ENCODE data around the gene HOXA7. TPM values are rescaled to one million over a fixed set of nuclear protein-coding genes. Genes with fewer than 3 reads are reported as not detected.

HOXA7 gene
- total and polyA plus RNA-seq, 7 experiments from 2014 or later: not detected

DNA sequence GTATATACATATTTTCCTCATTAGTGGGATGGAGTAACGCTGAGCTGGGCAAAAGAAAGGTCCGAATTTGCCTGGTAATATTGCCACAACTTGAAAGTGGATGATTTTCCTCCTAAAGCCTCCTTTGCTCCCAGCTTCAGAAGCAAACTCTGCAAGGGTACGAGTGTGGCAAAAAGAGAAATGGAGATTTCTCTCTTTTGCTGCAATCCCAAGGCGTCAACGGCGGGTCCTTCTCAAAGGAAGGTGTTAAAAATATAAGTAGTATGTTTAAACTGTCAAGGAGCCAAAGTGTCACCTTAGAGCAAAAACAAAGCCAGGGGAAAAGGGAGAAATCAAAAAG lies 41.6 kb downstream of the HOXA7 start:
- Mint-ChIP-seq H3K4me3 (no peak overlapping the region), H3K9me3 (no peaks in the 10 kb centered on the region), H3K36me3 (no peaks in the 10 kb centered on the region), H3K27ac (no peak overlapping the region), H3K4me1 (no peaks in the 10 kb centered on the region), H3K27me3 (peaks cover 0 to 24% (median 7%) of the 10 kb centered on the region in 5 donors)
- Histone ChIP-seq H3K4me1 (ENCODE audit: control insufficient read depth in 2 of 2, insufficient read depth in 2 of 2, low read length in 2 of 2) (no peaks in the 10 kb centered on the region), H3K27me3 (ENCODE audit: control insufficient read depth in 2 of 2, insufficient read depth in 2 of 2, low read length in 2 of 2) (no peaks in the 10 kb centered on the region), H3K36me3 (ENCODE audit: control insufficient read depth in 2 of 3, insufficient read depth in 3 of 3, low read length in 3 of 3) (no peaks in the 10 kb centered on the region), H3K27ac (ENCODE audit: low read depth, low read length) (no peak overlapping the region), H3K4me3 (ENCODE audit: low read length) (no peak overlapping the region), H3K9me3 (ENCODE audit: control insufficient read depth in 2 of 3, low read length in 3 of 3) (no peaks in the 10 kb centered on the region)
- CTCF ChIA-PET: no interaction called here
- POLR2A ChIA-PET: no interaction called here
- no peak for DNase-seq
- no peak for ATAC-seq
- intact Hi-C loops (cut with micrococcal nuclease): no loop called here

DNA sequence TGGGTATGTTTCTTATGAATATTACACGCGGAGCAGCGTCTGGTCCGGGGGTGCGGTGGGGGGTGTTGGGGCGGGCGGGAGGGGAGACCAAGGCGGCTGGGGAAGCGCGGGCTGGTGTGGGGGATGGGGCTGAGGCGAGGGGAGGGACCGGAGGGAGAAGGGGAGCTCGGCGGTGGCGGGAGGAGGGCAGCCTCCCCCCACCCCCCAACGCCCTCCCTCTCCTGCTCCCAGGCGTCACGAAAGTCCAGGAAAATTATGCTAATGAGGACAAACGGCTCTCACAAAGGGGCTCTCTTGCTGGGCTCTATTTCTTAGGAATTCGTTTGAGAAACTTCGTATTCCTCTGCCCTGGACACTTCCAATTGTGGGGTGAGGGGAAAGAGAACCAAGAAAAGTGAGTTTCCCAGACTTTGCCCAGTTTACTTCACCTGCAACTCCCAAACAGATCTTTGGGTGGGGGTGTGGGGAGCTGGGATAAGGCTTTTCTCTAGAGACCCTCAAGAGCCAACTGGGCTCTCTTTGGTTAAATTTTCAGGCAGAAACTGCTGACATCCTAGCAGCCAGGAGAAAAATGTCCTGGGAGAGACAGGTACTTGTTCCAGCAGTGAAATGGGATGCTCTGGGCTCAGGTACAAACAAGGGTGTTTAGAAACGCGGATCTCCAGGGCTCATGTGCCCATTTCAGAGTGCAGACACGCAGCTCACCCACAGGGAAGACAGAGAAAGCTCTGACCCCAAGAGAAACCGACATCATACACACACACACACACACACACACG lies 42.3 kb downstream of the HOXA7 start:
- Histone ChIP-seq H3K4me1 (ENCODE audit: control insufficient read depth in 2 of 2, insufficient read depth in 2 of 2, low read length in 2 of 2) (no peaks in the 10 kb centered on the region), H3K27ac (ENCODE audit: low read depth, low read length) (no peak overlapping the region), H3K27me3 (ENCODE audit: control insufficient read depth in 2 of 2, insufficient read depth in 2 of 2, low read length in 2 of 2) (no peaks in the 10 kb centered on the region), H3K4me3 (ENCODE audit: low read length) (no peak overlapping the region), H3K9me3 (ENCODE audit: control insufficient read depth in 2 of 3, low read length in 3 of 3) (no peaks in the 10 kb centered on the region), H3K36me3 (ENCODE audit: control insufficient read depth in 2 of 3, insufficient read depth in 3 of 3, low read length in 3 of 3) (no peaks in the 10 kb centered on the region)
- intact Hi-C loops (cut with micrococcal nuclease): no loop called here
- POLR2A ChIA-PET: no interaction called here
- no peak for ATAC-seq
- Mint-ChIP-seq H3K9me3 (no peaks in the 10 kb centered on the region), H3K36me3 (no peaks in the 10 kb centered on the region), H3K4me1 (no peaks in the 10 kb centered on the region), H3K27ac (no peak overlapping the region), H3K4me3 (no peak overlapping the region), H3K27me3 (peaks cover 0 to 24% (median 7%) of the 10 kb centered on the region in 5 donors)
- no peak for DNase-seq
- CTCF ChIA-PET: interaction anchor here (0.6 kb wide), 1 partner anchor 35 kb away, joined by 3 read pairs; no protein-coding TSS in a partner anchor

DNA sequence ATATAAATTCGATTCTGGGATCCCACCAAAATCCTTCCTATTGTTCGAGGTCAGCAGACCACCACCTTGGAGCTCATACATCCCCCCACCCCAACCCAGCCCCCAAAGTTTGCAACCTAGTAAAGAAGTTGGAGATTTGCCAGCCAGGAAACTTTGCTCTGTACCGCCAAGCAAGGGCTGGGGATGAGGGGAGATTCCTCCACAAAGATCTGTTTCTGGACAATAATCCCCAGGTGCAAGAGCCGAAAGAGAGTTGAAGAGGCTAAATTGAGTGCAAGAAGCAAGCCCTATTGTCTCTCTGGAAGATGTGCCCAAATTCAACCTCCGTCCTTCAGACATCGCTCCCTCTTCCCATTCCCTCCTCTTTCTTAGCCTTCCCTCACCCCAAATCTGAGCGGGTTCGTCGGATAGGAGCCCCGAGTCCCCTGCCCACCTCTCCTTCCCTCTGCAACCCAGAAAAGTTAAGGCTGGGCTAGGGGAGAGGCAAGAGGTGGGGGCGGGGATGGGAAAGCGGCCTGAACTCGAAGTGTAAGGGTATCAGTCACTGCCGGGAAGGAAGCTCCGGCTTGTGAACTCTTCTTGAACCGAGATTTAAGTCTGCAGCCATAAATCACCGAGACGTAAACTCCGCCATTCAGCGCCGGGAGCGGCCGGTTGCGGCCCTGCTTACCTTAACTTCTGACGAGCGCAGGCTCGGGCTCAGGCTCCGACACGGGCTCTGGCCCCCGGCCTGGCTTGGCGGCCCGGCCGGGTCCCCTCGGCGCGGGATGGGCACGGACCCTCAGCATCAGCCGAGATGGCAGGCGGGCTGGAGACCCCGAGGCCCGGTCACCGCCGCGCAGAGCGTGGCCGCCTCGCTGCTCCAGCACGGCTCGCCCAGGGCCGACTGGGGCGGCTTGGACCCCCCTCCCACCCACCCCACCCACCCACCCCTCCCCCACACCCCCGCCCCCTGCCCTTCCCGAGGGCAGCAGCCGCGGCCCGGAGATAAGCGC lies 43.2 kb downstream of the HOXA7 start:
- DNase-seq (no peak), ATAC-seq (no peak)
- Histone ChIP-seq H3K27ac (ENCODE audit: low read depth, low read length) (no peak overlapping the region), H3K4me1 (ENCODE audit: control insufficient read depth in 2 of 2, insufficient read depth in 2 of 2, low read length in 2 of 2) (no peaks in the 10 kb centered on the region), H3K27me3 (ENCODE audit: control insufficient read depth in 2 of 2, insufficient read depth in 2 of 2, low read length in 2 of 2) (no peaks in the 10 kb centered on the region), H3K9me3 (ENCODE audit: control insufficient read depth in 2 of 3, low read length in 3 of 3) (no peaks in the 10 kb centered on the region), H3K4me3 (ENCODE audit: low read length) (no peak overlapping the region), H3K36me3 (ENCODE audit: control insufficient read depth in 2 of 3, insufficient read depth in 3 of 3, low read length in 3 of 3) (no peaks in the 10 kb centered on the region)
- H3K9me3 Mint-ChIP-seq: no peaks in the 10 kb centered on the region
- ChIA-PET POLR2A (no interaction called here), CTCF (no interaction called here)
- H3K4me3 Mint-ChIP-seq: no peak overlapping the region
- peaks cover 0 to 20% (median 7%) of the 10 kb centered on the region in 5 donors for H3K27me3 Mint-ChIP-seq
- H3K27ac Mint-ChIP-seq: no peak overlapping the region
- H3K36me3 Mint-ChIP-seq: peaks cover 0 to 3% (median 0%) of the 10 kb centered on the region in 5 donors
- intact Hi-C loops (cut with micrococcal nuclease): no loop called here
- H3K4me1 Mint-ChIP-seq: no peaks in the 10 kb centered on the region

DNA sequence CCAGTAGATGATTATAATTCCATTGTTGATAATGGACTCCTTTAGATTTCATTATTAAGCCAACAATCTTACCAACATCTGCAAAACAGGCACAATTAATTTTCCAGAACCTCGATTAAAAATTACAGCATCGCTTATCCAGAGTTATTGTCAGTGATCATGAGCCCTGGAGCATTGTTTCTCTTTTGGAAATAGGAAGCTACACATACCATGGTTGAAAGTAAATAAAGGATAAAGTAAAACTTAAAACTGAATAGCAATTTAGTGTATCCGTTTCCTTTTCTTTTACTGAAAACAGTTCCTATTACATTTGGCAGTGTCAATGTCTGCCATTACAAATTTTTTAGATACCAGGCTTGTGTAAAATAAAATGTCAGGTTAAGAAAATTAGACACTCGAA lies 44.1 kb downstream of the HOXA7 start:
- Mint-ChIP-seq H3K36me3 (peaks cover 0 to 3% (median 0%) of the 10 kb centered on the region in 5 donors), H3K27me3 (peaks cover 4 to 14% (median 5%) of the 10 kb centered on the region in 5 donors), H3K9me3 (peaks cover 0 to 4% (median 0%) of the 10 kb centered on the region in 11 donors), H3K4me1 (no peaks in the 10 kb centered on the region), H3K27ac (no peak overlapping the region), H3K4me3 (no peak overlapping the region)
- ChIA-PET POLR2A (no interaction called here), CTCF (no interaction called here)
- H3K4me1 ChIP-seq (ENCODE audit: control insufficient read depth in 2 of 2, insufficient read depth in 2 of 2, low read length in 2 of 2): no peaks in the 10 kb centered on the region
- H3K36me3 ChIP-seq (ENCODE audit: control insufficient read depth in 2 of 3, insufficient read depth in 3 of 3, low read length in 3 of 3): no peaks in the 10 kb centered on the region
- DNase-seq (no peak), ATAC-seq (no peak)
- H3K4me3 ChIP-seq (ENCODE audit: low read length): no peak overlapping the region
- no peaks in the 10 kb centered on the region for H3K27me3 ChIP-seq (ENCODE audit: control insufficient read depth in 2 of 2, insufficient read depth in 2 of 2, low read length in 2 of 2)
- no peak overlapping the region for H3K27ac ChIP-seq (ENCODE audit: low read depth, low read length)
- intact Hi-C loops (cut with micrococcal nuclease): no loop called here
- H3K9me3 ChIP-seq (ENCODE audit: control insufficient read depth in 2 of 3, low read length in 3 of 3): no peaks in the 10 kb centered on the region

DNA sequence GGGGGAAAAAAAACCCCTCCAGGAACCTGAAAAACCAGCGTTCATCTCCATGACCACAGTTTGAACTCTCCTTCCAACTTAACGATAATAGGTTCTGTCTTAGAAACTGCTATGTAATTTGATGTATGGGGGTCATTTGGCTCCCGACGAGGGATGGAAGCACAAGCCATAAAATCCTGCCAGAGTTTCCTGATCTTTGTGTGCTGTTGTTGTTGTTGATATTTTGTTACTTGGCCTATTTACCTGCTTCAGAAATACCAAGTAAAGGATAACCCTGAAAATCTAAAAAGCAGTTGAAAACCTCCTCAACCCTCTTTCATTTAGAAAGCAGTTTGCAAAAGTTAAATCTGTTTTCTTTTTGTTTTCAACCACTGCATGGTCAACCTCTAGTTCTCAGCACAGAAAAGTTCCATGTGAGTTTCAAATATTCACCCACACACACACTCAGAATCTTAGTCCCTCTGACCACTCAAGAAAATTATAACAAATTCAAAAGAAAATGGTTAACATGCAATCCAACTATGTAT lies 44.7 kb downstream of the HOXA7 start:
- intact Hi-C loops (cut with micrococcal nuclease): no loop called here
- ChIA-PET CTCF (no interaction called here), POLR2A (no interaction called here)
- Mint-ChIP-seq H3K9me3 (peaks cover 0 to 4% (median 0%) of the 10 kb centered on the region in 11 donors), H3K27me3 (peaks cover 4 to 14% (median 6%) of the 10 kb centered on the region in 5 donors), H3K36me3 (peaks cover 0 to 3% (median 0%) of the 10 kb centered on the region in 5 donors), H3K27ac (no peak overlapping the region), H3K4me1 (no peaks in the 10 kb centered on the region), H3K4me3 (no peak overlapping the region)
- ATAC-seq: no peak
- H3K4me3 ChIP-seq (ENCODE audit: low read length): no peak overlapping the region
- DNase-seq: no peak
- H3K9me3 ChIP-seq (ENCODE audit: control insufficient read depth in 2 of 3, low read length in 3 of 3): no peaks in the 10 kb centered on the region
- H3K27me3 ChIP-seq (ENCODE audit: control insufficient read depth in 2 of 2, insufficient read depth in 2 of 2, low read length in 2 of 2): no peaks in the 10 kb centered on the region
- no peaks in the 10 kb centered on the region for H3K4me1 ChIP-seq (ENCODE audit: control insufficient read depth in 2 of 2, insufficient read depth in 2 of 2, low read length in 2 of 2)
- no peak overlapping the region for H3K27ac ChIP-seq (ENCODE audit: low read depth, low read length)
- no peaks in the 10 kb centered on the region for H3K36me3 ChIP-seq (ENCODE audit: control insufficient read depth in 2 of 3, insufficient read depth in 3 of 3, low read length in 3 of 3)

DNA sequence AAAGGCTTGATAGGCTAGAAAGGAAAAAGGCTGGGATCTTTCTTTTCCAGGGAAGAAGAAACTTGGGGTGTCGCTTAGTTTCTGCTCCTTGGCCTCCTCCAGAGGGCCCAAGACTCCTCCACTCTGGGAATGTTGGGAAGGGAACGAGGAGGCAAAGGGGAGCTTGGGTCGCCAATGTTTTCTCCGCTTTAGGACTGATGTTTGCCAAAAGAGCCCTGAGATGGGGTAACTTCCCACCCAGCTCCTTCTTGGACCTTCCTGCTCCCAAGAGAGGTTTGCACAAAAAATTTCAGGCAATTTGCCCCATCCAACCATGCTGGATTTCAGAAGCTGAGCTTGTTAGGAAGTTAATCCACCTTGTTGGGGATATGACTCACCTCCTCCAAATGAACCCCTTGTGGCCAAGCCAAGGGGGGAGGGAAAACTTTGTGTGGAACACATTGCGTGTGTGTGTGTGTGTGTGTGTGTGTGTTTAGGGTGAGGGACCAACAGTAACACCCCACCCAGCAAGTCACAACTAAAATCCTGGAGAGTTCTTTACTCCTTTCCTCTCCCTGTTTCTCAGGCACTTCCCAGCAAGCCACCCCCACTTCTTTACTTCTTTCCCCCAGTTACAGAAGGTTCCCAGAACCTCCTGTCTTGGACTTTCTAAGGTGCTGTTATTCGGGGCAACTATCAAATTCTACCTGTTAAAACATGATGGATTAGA lies 45.3 kb downstream of the HOXA7 start:
- Histone ChIP-seq H3K27ac (ENCODE audit: low read depth, low read length) (no peak overlapping the region), H3K4me1 (ENCODE audit: control insufficient read depth in 2 of 2, insufficient read depth in 2 of 2, low read length in 2 of 2) (no peaks in the 10 kb centered on the region), H3K27me3 (ENCODE audit: control insufficient read depth in 2 of 2, insufficient read depth in 2 of 2, low read length in 2 of 2) (no peaks in the 10 kb centered on the region), H3K36me3 (ENCODE audit: control insufficient read depth in 2 of 3, insufficient read depth in 3 of 3, low read length in 3 of 3) (no peaks in the 10 kb centered on the region), H3K9me3 (ENCODE audit: control insufficient read depth in 2 of 3, low read length in 3 of 3) (no peaks in the 10 kb centered on the region), H3K4me3 (ENCODE audit: low read length) (no peak overlapping the region)
- peaks cover 0 to 4% (median 0%) of the 10 kb centered on the region in 11 donors for H3K9me3 Mint-ChIP-seq
- H3K27ac Mint-ChIP-seq: no peak overlapping the region
- peaks cover 5 to 15% (median 7%) of the 10 kb centered on the region in 5 donors for H3K27me3 Mint-ChIP-seq
- DNase-seq (no peak), ATAC-seq (no peak)
- peaks cover 0 to 3% (median 0%) of the 10 kb centered on the region in 5 donors for H3K36me3 Mint-ChIP-seq
- H3K4me3 Mint-ChIP-seq: no peak overlapping the region
- POLR2A ChIA-PET: no interaction called here
- CTCF ChIA-PET: no interaction called here
- intact Hi-C loops (cut with micrococcal nuclease): no loop called here
- H3K4me1 Mint-ChIP-seq: no peaks in the 10 kb centered on the region
